HG03439 (cell line): Measurements from ENCODE around the gene DENND1B.

Experiments
- ATAC-seq: cut with Tn5 transposase; IDR thresholded peaks from one replicate; pipeline ENCODE4 v1.9.1; 2021; ENCODE audit warnings: mild to moderate bottlenecking, moderate library complexity; ENCODE audit not compliant: unreplicated experiment

DENND1B gene, protein sequence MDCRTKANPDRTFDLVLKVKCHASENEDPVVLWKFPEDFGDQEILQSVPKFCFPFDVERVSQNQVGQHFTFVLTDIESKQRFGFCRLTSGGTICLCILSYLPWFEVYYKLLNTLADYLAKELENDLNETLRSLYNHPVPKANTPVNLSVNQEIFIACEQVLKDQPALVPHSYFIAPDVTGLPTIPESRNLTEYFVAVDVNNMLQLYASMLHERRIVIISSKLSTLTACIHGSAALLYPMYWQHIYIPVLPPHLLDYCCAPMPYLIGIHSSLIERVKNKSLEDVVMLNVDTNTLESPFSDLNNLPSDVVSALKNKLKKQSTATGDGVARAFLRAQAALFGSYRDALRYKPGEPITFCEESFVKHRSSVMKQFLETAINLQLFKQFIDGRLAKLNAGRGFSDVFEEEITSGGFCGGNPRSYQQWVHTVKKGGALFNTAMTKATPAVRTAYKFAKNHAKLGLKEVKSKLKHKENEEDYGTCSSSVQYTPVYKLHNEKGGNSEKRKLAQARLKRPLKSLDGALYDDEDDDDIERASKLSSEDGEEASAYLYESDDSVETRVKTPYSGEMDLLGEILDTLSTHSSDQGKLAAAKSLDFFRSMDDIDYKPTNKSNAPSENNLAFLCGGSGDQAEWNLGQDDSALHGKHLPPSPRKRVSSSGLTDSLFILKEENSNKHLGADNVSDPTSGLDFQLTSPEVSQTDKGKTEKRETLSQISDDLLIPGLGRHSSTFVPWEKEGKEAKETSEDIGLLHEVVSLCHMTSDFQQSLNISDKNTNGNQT

DNA sequence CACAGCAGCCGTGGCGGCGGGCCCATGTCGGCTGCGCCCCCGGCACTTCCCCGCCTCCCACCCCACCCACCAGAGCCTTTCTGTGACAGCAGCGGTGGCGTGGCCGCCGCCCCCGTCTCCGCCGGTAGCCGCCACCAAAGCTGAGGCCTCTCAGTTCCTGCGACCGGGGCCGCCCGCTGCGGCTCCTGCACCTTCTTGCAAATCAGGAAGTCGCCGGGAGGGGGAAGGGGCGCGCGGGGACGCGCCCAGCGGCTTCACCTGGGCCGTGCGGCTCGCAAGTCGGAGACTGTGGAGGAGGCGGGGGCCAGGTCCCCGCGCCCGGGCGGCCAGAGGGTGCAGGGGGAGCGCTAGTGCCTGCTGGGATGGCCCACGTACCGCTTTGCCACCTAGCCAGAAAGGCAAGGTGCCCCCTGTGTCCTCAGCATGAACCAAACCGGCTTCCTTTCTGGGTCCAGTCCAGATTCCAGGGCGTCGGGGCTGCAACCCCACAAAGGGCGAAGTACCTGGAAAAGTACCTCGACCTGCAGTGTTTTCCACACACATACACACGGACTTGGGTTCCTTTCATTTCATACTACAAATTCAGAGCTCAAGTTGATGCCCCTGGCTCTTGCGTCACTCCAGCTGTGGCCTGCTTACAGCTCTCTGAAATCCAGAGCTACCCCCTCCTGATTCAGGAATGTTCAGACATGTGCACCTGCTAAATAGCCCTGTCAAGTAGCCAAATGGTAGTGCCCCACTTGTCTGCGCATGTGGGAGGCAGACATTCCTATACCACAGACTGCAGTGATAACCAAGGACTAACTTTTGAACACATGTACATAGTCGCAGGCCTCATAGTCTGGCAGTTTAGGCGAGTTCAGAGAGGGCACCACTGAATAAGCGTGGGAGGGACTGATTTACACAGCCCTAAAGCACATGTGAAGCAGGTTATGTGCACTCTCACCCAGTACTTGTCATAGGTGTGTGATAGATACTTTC lies at the start of gene DENND1B:
Gene DENND1B, minus strand, starts transcription at position 199 of the 981 bp plus-strand sequence. CDS start 325 bp downstream, outside the sequence.
- ATAC-seq = peak; percentile 61

DNA sequence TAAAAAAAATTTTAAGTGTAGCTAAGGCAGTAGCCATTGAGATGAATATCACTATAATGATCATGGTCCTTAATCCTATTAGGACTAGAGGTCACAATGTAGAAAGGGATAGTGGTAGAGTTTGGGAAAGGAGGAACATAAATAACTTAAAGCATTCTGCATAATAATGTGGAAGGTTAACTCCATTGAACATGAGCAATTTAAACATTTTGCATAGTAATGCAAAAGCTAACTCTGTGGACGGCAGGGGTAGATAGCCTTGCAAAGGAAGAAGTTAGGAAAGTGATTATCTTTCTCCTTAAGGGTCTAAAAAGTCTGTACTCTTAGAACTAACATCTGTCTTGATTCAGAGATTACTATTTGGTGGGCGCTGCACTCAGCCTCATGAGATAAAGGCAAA lies 39.0 kb upstream of the DENND1B start:
- no peak for ATAC-seq

DNA sequence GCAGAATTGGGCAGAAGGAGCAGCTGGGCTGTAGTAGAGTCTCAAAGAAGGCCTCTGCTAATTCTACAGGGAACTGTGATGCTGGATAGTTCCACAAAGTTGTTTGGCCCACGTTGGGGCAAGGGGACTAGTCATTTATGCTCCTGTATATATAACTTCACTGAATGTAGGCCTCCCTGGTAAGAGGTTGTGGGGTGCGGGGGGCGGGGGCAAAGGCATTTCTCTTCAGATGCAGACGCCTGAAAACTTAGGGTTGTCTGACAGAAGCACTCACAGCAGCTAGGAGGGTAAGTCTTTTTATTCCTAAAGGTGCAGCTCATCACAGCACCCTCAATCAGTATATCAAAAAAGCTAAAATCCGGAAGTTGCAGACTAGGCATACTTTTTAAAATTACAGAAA lies 38.5 kb upstream of the DENND1B start:
- ATAC-seq = no peak

DNA sequence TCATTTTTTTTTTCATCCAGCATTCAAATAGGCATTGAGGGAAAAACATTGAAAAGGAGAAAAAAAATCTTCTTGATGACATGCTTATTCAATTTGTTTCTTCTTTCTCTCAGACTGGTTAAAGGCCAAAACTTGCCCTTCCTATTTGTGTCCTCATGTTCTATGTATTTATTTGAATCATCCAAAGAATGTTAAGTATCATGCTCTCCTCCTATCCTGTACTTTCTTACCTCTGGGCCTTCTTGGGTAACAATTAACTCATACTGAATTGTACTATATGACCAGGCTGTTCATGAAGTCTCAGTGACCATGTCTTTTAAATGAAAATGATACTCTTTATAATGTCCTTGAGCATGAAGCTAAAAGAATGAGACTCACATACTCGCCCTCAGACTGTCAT lies 36.5 kb upstream of the DENND1B start:
- no peak for ATAC-seq

DNA sequence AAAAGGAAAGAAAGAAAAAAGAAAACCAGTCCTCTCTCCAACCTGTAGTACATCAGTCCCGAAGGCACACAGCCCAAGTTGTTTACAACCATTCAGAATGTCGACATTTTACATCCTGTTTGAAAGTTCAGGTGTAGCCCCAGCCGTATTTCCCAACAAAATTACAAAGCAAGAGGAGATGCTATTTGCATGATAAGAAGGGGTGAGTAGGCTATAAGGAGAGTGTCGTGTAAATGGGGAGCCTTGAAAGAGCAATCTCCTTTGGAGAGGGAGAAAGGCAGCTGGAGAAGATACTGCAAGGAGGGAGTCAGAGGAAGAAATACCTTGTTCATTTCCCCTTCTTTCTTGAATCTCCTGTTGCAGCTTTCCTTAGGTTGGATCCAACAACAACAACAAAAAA lies 35.5 kb upstream of the DENND1B start:
- ATAC-seq = no peak

DNA sequence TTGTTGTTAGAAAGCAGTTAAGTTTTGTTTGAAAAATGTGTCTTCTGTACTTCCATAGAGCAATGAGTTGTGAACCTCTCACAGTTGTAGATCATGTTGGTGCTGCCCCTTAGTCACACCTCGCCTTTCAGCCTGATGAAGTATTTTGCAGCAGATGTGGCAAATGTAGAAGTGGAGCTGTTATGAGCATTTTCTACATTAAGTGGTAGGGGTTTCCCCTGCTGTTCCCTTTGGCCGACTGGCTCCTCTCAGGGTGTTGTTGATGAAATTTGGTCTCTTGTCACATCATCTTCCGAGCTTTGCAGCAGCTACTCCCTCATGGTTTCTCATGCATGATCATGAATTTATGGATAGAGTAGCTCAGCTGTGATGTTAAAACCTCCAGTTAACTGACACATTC lies 33.6 kb upstream of the DENND1B start:
- peak; percentile 65 for ATAC-seq

DNA sequence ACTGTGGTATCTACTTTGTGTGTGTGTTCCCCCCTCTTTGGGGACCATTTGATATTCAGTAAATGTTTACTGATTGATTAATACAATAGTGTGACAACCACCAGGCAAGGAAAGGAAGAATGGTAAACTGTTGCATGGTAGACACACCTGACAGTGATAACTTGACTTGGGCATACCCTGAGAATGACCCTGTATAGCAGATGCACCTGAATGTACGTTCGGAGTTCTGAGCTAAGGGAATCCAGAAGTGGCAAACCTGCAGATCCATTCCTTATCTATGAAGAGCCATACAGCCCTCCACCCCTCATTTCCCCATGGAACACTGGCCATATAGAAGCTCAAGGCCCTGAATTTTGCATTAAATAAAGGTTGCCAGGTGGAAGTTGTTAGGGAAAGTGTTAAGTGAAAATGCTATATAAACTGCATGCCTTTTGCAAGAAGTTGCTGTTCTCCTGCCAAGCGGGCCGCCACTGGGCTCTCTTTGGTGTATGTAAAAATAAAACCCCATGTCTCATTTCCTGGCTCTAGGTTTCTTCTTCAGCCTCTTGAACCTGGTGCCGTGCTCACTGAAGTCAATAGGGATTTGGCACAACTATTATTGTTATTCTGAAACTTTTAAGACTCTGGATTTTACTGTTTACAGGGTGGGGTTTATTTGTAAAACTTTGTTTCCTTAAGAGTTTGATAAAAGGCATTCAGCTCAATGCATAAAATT lies 32.6 kb upstream of the DENND1B start:
- ATAC-seq = no peak

DNA sequence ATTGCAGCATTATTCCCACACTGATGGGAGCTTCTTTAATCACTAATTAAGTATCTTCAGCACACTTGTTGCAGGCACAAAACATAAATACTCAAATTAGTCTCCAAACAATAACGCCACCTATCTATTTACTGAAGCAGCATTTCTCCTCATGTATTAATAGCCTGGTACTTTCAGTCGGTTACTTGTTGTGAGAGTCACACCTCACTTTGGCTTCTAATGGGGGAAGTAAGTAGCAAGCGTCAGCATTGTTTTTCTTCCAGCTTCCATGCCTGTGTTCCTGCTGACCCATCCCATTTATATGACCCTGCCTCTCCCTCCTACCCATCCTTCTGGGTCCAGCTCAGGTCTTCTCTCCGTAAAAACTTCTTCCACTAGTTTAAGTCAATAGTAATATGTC lies 31.9 kb upstream of the DENND1B start:
- peak; percentile 89 for ATAC-seq

DNA sequence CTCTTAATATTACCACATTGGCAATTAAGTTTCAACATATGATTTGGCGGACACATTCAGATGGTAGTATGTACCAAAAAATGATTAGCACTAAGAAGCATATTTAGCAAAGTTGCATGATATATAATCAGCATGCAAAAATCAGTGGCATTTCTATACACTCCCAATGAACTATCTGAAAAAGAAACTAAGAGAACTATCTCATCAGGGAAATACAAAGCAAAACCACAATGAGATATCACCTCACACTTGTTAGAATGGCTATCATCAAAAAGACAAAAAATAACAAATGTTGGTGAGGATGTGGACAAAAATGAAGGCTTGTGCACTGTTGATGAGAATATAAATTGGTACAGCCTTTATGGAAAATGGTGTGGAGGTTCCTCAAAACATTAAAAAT lies 31.4 kb upstream of the DENND1B start:
- peak; percentile 34 for ATAC-seq

DNA sequence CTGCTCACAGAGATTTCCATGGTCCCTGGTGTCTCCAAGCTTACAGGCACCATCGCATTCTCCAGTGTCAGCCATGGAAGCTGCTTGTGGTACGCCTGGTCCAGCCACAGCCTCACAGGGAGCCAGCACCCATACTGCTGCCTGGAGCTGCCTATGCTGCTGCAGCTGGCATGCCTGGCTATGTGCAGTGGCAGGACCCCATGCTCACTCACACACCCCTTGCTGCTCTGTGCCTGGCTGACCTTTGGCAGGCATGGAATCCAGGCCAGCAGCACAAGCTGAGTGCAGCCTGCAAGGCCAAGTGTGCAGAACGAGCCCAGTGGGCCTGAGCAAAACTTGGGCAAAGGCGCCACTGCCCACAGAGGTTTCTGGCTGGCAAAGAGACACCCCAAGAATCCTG lies 26.4 kb upstream of the DENND1B start:
- ATAC-seq = no peak

DNA sequence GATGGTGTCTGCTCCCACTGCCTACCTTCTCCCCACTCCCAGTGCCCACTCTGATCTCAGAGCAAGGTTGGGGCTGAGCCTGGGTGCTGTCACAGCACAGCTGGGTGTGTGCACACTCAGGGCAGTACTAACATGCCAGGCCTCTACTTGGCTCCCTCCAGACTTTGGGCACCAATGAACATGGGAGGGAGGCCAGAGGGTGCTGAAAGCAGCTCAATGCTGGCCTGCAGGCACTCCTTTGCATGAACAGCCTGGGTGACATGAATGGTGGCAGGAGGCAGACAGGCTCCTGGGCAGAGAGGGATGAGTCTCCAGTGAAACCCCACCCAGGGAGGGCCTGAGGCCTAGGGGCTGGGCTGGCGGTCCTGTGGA lies 25.8 kb upstream of the DENND1B start:
- ATAC-seq = no peak

DNA sequence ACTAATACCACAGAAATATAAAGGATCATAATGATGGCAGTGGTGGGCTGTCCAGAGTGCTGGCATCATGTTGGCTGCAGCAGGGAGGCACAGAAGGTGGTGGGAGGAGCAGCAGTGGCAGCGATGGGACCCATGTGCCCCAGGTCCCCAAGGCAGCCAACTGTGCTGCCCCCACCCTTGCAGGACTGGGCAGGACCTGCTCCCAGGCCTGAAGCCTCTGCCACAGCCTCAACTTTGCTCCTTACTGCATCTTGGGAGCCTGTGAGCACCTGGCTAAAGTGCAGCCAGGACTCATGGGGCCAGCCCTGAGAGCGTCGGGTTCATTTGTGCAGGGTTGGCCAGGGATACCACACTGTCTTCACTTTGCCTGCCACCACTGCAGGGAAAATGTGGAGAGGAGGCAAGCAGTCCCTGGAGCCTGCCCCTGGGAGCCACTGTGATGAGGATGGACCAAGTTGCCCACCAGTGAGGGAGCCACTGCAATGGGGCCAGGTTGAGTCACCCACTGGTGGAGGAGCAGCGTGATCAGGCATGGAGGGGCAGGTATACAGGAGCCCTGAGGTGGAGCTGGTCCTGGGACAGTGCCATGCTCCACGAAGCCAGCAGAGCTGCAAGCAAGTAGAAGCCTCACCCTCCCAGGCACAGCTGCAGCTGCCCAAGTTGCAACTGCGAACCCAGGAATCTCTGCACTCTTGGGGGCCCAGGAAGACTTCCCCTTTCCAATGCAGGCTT lies 25.3 kb upstream of the DENND1B start:
- ATAC-seq = no peak

DNA sequence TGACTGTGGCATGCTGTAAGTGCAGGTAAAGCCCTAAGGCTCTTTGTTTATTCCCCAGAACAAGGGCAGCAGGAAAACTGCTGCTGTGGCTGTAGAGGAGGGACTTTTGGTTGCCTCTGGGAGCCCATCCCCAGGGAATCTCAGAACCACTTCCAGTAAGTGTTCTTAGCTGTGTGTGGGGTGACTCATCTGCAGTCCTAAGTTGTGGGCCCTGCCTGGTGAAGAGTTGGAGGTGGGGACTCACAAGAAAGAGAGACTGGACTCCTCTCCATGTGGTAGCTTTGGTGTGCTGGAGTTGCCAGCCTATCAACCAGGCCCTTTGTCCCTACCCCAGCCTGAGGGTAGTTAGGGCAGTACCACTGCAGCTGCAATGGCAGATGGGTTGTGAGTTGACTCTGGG lies 24.0 kb upstream of the DENND1B start:
- ATAC-seq = no peak

DNA sequence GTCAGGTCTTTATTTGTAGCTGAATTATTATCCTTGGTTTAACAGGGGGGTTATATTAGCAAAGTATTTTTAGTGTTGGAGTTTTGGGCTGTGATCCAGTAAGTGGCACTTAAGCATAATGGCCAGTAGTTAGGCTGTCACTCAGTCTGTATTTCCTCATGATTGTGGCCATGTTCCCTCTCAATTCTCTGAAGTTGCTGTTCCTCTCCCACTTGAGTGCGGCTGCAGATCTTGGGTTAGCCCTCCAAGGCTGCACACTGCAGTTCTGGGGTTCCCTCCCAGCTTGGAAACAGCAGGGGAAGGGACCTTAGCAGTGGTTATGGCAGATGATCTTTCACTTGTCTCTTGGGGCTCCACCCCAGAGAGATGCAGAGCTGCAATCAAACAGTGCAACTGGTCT lies 23.2 kb upstream of the DENND1B start:
- ATAC-seq = no peak

DNA sequence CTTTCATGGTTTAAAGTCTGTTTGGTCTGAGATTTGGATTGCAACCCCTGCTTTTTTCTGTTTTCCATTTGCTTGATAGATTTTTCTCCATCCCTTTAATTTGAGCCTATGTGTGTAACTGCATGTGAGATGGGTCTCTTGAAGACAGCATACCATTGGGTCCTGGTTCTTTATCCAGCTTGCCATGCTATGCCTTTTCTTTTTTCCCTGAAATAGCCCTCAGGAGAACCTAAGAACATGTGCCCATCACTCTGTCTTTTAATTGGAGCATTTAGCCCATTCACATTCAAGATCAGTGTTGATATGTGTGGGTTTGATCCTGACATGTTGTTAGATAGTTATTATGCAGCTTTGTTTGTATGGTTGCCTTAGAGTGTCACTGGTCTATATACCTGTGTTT lies 21.7 kb upstream of the DENND1B start:
- ATAC-seq = no peak

DNA sequence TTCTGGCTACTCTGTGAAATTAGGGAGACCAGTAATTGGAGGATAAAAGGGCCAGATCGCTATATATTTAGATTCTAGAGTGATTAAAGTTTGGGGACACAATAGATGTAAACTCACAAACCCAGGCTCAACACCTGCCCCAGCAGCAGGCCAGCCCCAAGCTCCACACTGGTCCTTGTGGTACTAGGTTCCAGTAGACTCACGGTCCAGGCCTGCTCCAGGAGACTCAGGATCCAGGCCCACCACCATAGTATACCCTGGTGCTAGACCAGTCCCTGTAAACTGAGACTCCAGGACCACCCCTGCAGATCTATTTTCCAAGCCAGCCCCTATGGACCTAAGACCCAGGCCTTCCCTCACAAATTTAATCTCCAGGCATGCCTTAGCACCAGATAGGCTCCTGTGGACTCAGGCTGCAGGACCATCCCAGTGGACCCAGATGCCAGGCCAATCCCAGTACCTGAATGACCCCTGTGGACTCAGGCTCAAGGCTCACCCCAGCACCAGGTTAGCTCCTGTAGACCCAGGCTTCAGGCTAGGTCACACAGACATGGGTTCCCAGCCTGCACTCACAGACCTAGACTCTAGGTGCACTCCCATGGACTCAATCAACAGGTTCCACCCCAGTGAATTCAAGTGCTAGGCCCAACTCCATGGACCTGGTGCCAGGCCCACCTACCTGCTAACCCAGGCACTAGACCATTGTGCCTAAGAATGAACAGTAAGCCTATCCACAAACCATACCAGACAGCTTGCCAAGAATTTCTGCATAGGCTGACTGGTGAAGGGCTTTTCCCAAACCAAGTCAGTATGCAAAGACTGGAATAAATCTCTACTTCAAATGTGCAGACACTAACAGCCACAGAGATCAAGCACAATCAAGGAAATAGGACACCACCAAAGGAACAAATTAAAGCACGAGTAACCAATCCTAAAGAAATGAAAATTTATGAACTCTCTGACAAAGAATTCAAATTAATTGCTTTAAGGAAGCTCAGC lies 13.8 kb upstream of the DENND1B start:
- no peak for ATAC-seq

DNA sequence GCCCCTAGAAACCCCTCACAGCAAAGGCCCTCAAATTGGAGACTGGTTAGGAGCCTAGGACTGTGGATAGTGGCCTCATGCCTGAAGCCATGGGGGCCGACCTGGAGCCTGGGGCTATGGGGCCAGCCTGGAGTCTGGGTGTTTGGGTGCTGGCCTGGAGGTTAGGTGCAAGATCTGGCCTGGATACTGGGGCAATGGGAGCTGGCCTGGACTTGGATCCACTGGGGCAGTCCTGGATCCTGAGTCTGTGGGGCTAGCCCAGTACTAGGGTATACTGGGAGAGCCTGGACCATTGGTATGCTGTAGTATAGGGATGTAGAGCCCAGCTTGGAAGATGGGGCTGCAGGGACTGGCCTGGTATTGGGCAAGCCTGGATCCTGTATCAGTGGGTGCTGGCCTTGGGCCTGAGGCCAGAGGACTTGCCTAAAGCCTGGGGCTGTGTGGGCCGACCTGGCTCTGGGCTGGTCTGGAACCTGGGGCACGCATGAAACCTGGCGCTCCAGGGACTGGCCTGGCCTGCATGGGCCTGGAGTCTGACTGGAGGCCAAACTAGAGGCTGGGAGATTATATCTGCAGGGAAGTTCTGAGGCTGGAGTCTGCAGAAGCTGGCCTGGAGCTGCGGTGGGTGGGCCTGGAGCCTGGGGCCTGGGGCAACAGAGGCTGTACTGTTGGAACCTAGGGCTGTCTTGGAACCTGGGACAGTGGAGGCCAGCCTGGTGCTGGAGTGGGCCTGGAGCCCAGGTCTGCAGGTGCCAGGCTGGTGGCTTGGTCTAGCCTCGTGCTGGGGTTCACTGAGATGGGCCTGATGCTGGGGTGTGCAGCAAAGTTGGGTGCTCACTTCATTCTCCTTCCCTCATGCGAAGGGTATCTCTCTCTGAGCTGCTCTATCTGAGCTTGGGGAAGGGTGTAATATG lies 12.6 kb upstream of the DENND1B start:
- no peak for ATAC-seq

DNA sequence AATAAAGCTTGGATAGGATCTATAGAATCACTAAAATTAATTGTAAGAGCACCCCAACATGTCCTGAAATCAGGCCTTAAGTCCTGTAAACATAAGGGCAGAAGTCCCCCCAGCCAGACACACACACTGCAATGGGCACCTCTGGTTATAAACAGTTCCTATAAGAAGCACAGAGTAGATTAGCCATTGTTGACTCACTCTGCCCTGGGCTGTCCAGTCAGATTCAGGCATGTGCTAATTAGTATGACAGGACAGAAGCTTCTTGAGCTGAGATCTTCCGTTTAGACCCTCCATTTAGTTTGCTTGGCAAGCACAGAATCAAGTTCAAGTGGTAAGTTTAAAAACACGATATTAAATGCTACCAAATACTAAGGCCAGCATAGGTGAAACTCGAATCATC lies 11.8 kb upstream of the DENND1B start:
- ATAC-seq = no peak
